HAP-1 (cell line): ENCODE results near the gene GALR1.
"Not testable (repeated sequence)": the region's sequence is repeated elsewhere in the genome, so short reads cannot be mapped to it uniquely, and the experiment has no call there.

Source experiments
- DNase-seq, 2 experiments: peaks; one replicate each; pipeline ENCODE4 v3.0.0-alpha.2; 2016 to 2020; ENCODE audit warnings: low spot score in 2 of 2
- H3K27me3 ChIP-seq: fragments of 250-450 bp; sonication (Bioruptor Pico); 2 replicates; pipeline ENCODE4 v1.5.1; 2020; ENCODE audit warnings: low read depth, mild to moderate bottlenecking, moderate library complexity
- H3K36me3 ChIP-seq: fragments of 250-450 bp; sonication (Bioruptor Pico); replicated peaks from 2 replicates; pipeline ENCODE4 v1.5.1; 2020; ENCODE audit warnings: mild to moderate bottlenecking
- H3K4me1 ChIP-seq: fragments of 250-450 bp; sonication (Bioruptor Pico); 2 replicates; pipeline ENCODE4 v1.5.1; 2020; ENCODE audit warnings: mild to moderate bottlenecking
- H3K4me3 ChIP-seq: fragments of 250-450 bp; sonication (Bioruptor Pico); 2 replicates; pipeline ENCODE4 v1.5.1; 2020; ENCODE audit warnings: mild to moderate bottlenecking, moderate library complexity
- H3K9me3 ChIP-seq: fragments of 250-450 bp; sonication (Bioruptor Pico); 2 replicates; pipeline ENCODE4 v1.5.1; 2020; ENCODE audit warnings: mild to moderate bottlenecking, moderate library complexity
- in situ Hi-C: fragments of 300-500 bp; cut with MboI; formaldehyde crosslinking; loops from 3 replicates; pipeline ENCODE4 v1.14.3; 2020; ENCODE audit warnings: low sequenced_read_pairs, inconsistent platforms, mixed read lengths

GALR1 gene

GRCh38 chr18:77223221-77223639 is 26.4 kb upstream of the GALR1 start:
- in situ Hi-C loops, result no loop called here
- no peaks in the 10 kb centered on the region for H3K27me3 ChIP-seq
- H3K4me3 ChIP-seq, result no peak overlapping the region
- no peaks in the 10 kb centered on the region for H3K36me3 ChIP-seq
- no peaks in the 10 kb centered on the region for H3K4me1 ChIP-seq
- DNase-seq, result no peak
- no peaks in the 10 kb centered on the region for H3K9me3 ChIP-seq

GRCh38 chr18:77223653-77224052 is 26.0 kb upstream of the GALR1 start:
- Histone ChIP-seq H3K27me3 (no peaks in the 10 kb centered on the region), H3K4me1 (no peaks in the 10 kb centered on the region), H3K36me3 (no peaks in the 10 kb centered on the region), H3K9me3 (no peaks in the 10 kb centered on the region), H3K4me3 (no peak overlapping the region)
- no peak for DNase-seq
- in situ Hi-C loops, result no loop called here

GRCh38 chr18:77230645-77231044 is 19.0 kb upstream of the GALR1 start:
- Histone ChIP-seq H3K36me3 (no peaks in the 10 kb centered on the region), H3K4me1 (no peaks in the 10 kb centered on the region), H3K27me3 (no peaks in the 10 kb centered on the region), H3K9me3 (no peaks in the 10 kb centered on the region), H3K4me3 (no peak overlapping the region)
- DNase-seq, result no peak
- in situ Hi-C loops, result no loop called here

- H3K4me1 ChIP-seq, result no peaks in the 10 kb centered on the region
- no peaks in the 10 kb centered on the region for H3K36me3 ChIP-seq
- no peak for DNase-seq
- H3K4me3 ChIP-seq, result no peak overlapping the region
- no peaks in the 10 kb centered on the region for H3K9me3 ChIP-seq
- H3K27me3 ChIP-seq, result no peaks in the 10 kb centered on the region
- in situ Hi-C loops, result no loop called here
These were observed 14.9 kb upstream of the GALR1 start for GRCh38 chr18:77234504-77235365.

GRCh38 chr18:77239285-77239684 is 10.4 kb upstream of the GALR1 start:
- H3K27me3 ChIP-seq, in situ Hi-C loops, H3K4me3 ChIP-seq, H3K36me3 ChIP-seq, DNase-seq, H3K9me3 ChIP-seq, H3K4me1 ChIP-seq: not testable (repeated sequence)

- H3K27me3 ChIP-seq, result no peaks in the 10 kb centered on the region
- no peaks in the 10 kb centered on the region for H3K36me3 ChIP-seq
- H3K4me1 ChIP-seq, result no peaks in the 10 kb centered on the region
- in situ Hi-C loops, result no loop called here
- no peak for DNase-seq
- no peaks in the 10 kb centered on the region for H3K9me3 ChIP-seq
- no peak overlapping the region for H3K4me3 ChIP-seq
These were observed 627 bp upstream of the GALR1 start for GRCh38 chr18:77248873-77249568.

GRCh38 chr18:77250501-77250925 is 865 bp downstream of the GALR1 start:
- H3K9me3 ChIP-seq, result no peaks in the 10 kb centered on the region
- no peak overlapping the region for H3K4me3 ChIP-seq
- H3K27me3 ChIP-seq, result no peaks in the 10 kb centered on the region
- in situ Hi-C loops, result no loop called here
- DNase-seq, result no peak
- no peaks in the 10 kb centered on the region for H3K36me3 ChIP-seq
- H3K4me1 ChIP-seq, result no peaks in the 10 kb centered on the region

- Histone ChIP-seq H3K4me3 (no peak overlapping the region), H3K36me3 (no peaks in the 10 kb centered on the region), H3K9me3 (no peaks in the 10 kb centered on the region), H3K27me3 (no peaks in the 10 kb centered on the region), H3K4me1 (no peaks in the 10 kb centered on the region)
- in situ Hi-C loops, result no loop called here
- DNase-seq, result no peak
These were observed 1.5 kb downstream of the GALR1 start for GRCh38 chr18:77250926-77251729.

GRCh38 chr18:77251730-77252050 is 2.0 kb downstream of the GALR1 start:
- Histone ChIP-seq H3K4me1 (no peaks in the 10 kb centered on the region), H3K9me3 (no peaks in the 10 kb centered on the region), H3K36me3 (no peaks in the 10 kb centered on the region), H3K4me3 (no peak overlapping the region), H3K27me3 (no peaks in the 10 kb centered on the region)
- in situ Hi-C loops, result no loop called here
- DNase-seq, result no peak

GRCh38 chr18:77254711-77255405 is 5.2 kb downstream of the GALR1 start:
- Histone ChIP-seq H3K9me3 (no peaks in the 10 kb centered on the region), H3K4me1 (no peaks in the 10 kb centered on the region), H3K36me3 (no peaks in the 10 kb centered on the region), H3K27me3 (no peaks in the 10 kb centered on the region), H3K4me3 (no peak overlapping the region)
- no peak for DNase-seq
- in situ Hi-C loops, result no loop called here

- Histone ChIP-seq H3K9me3 (no peaks in the 10 kb centered on the region), H3K4me1 (no peaks in the 10 kb centered on the region), H3K27me3 (no peaks in the 10 kb centered on the region), H3K36me3 (no peaks in the 10 kb centered on the region), H3K4me3 (no peak overlapping the region)
- in situ Hi-C loops, result no loop called here
- no peak for DNase-seq
These were observed 5.9 kb downstream of the GALR1 start for GRCh38 chr18:77255426-77256105.

- no peaks in the 10 kb centered on the region for H3K36me3 ChIP-seq
- no peaks in the 10 kb centered on the region for H3K27me3 ChIP-seq
- in situ Hi-C loops, result no loop called here
- no peaks in the 10 kb centered on the region for H3K9me3 ChIP-seq
- H3K4me1 ChIP-seq, result no peaks in the 10 kb centered on the region
- no peak overlapping the region for H3K4me3 ChIP-seq
- no peak for DNase-seq
These were observed 13.2 kb downstream of the GALR1 start for GRCh38 chr18:77262643-77263465.

- Histone ChIP-seq H3K27me3 (no peaks in the 10 kb centered on the region), H3K4me1 (no peaks in the 10 kb centered on the region), H3K9me3 (no peaks in the 10 kb centered on the region), H3K4me3 (no peak overlapping the region), H3K36me3 (no peaks in the 10 kb centered on the region)
- in situ Hi-C loops, result no loop called here
- no peak for DNase-seq
These were observed 13.8 kb downstream of the GALR1 start for GRCh38 chr18:77263466-77263763.
